H1 (cell line): ENCODE results near the gene TAF10. TPM values are rescaled to one million over a fixed set of nuclear protein-coding genes. Genes with fewer than 3 reads are reported as not detected.

Experiments
- CHD1 ChIP-seq: IDR thresholded peaks from 2 replicates; pipeline ENCODE4 v1.6.1; 2012; ENCODE audit warnings: low read depth, low read length, improper control_type of control experiment
- CHD2 ChIP-seq: IDR thresholded peaks from 2 replicates; pipeline ENCODE4 v1.6.1; 2012; ENCODE audit warnings: low read length, improper control_type of control experiment
- CREB1 ChIP-seq: IDR thresholded peaks from 2 replicates; pipeline ENCODE4 v1.6.1; 2012; ENCODE audit warnings: inconsistent platforms
- E2F6 ChIP-seq: IDR thresholded peaks from 2 replicates; pipeline ENCODE4 v1.6.1; 2012; ENCODE audit warnings: inconsistent platforms
- KDM1A ChIP-seq: fragments of 200-600, 300-600 bp; sonication (generic); IDR thresholded peaks from 2 replicates; pipeline ENCODE4 v1.7.1; 2016; ENCODE audit warnings: mild to moderate bottlenecking, low read length, borderline replicate concordance
- RFX5 ChIP-seq: IDR thresholded peaks from 2 replicates; pipeline ENCODE4 v1.6.1; 2011; ENCODE audit warnings: low read depth, low read length, improper control_type of control experiment, borderline replicate concordance
- RNF2 ChIP-seq: fragments of 200-900, 300-1000 bp; sonication (generic); IDR thresholded peaks from 2 replicates; pipeline ENCODE4 v1.7.1; 2016; ENCODE audit warnings: borderline replicate concordance, low read depth, mild to moderate bottlenecking, antibody characterized with exemption, low read length; ENCODE audit not compliant: poor library complexity, severe bottlenecking; ENCODE audit errors: missing control alignments
- RXRA ChIP-seq: IDR thresholded peaks from 2 replicates; pipeline ENCODE4 v1.6.1; 2011; ENCODE audit warnings: low read depth, mild to moderate bottlenecking, low read length, moderate library complexity; ENCODE audit not compliant: insufficient read depth
- SIN3A ChIP-seq, 2 experiments: IDR thresholded peaks in 1 of 2; conservative IDR thresholded peaks in 1 of 2; 2 replicates each; pipeline ENCODE4 v1.6.1; 2011 to 2012; ENCODE audit warnings: low read length in 2 of 2, improper control_type of control experiment in 1 of 2, low read depth in 1 of 2, mild to moderate bottlenecking in 1 of 2
- SP2 ChIP-seq: IDR thresholded peaks from 2 replicates; pipeline ENCODE4 v1.6.1; 2012; ENCODE audit warnings: mild to moderate bottlenecking, low read length, inconsistent platforms
- SUZ12 ChIP-seq: fragments of 200-600 bp; sonication (generic); IDR thresholded peaks from 2 replicates; pipeline ENCODE4 v1.6.1; 2012; ENCODE audit warnings: mild to moderate bottlenecking, inconsistent platforms, low read length, moderate library complexity, mixed read lengths
- polyA plus RNA-seq, 7 experiments: library from polyadenylated mRNA; depleted of rRNA in 3 of 7; stranded (reverse) in 5 of 7; unstranded in 2 of 7; fragments of >200 nt in 5 of 7; fragments of 200-250 nt in 2 of 7; gene quantifications; 1 replicate in 5 of 7; 2 replicates in 1 of 7; 4 replicates in 1 of 7; pipeline versions ENCODE4 v1.2.1 to v1.2.3, GENCODE V29; 2011 to 2013; ENCODE audit warnings: missing spikeins in 2 of 7, mixed read lengths in 2 of 7
- total RNA-seq: library from RNA; stranded (reverse); fragmentation: NEBNext Ultra II Directional; extraction: Animal tissue kit (Norgen Biotek cat#: 25700); gene quantifications from 2 replicates; pipeline ENCODE4 v1.2.1, GENCODE V29; 2021
- TF ChIP-seq, protein P1 (sequence below), 3 experiments: IDR thresholded peaks; 1 replicate in 2 of 3; 2 replicates in 1 of 3; pipeline versions ENCODE4 v1.5.1 to v1.6.1; 2011; ENCODE audit warnings: low read length in 3 of 3, mild to moderate bottlenecking in 3 of 3, inconsistent platforms in 2 of 3, low read depth in 1 of 3, moderate library complexity in 1 of 3; ENCODE audit not compliant: insufficient read depth in 1 of 3; ENCODE audit errors: control extremely low read depth in 1 of 3
- TF ChIP-seq, protein P2 (sequence below): IDR thresholded peaks from 2 replicates; pipeline ENCODE4 v1.6.1; 2012; ENCODE audit warnings: inconsistent platforms

TAF10 gene
- total and polyA plus RNA-seq, 2 of the 8 experiments (the other 6 are each of a cell fraction or from before 2014, with no cell fraction given) = 128 to 213 TPM

GRCh38 chr11:6655020-6655789 lies 43.2 kb upstream of the TAF10 start (continued):
- no peak for TF ChIP-seq RNF2
- TF ChIP-seq, protein P1, sequence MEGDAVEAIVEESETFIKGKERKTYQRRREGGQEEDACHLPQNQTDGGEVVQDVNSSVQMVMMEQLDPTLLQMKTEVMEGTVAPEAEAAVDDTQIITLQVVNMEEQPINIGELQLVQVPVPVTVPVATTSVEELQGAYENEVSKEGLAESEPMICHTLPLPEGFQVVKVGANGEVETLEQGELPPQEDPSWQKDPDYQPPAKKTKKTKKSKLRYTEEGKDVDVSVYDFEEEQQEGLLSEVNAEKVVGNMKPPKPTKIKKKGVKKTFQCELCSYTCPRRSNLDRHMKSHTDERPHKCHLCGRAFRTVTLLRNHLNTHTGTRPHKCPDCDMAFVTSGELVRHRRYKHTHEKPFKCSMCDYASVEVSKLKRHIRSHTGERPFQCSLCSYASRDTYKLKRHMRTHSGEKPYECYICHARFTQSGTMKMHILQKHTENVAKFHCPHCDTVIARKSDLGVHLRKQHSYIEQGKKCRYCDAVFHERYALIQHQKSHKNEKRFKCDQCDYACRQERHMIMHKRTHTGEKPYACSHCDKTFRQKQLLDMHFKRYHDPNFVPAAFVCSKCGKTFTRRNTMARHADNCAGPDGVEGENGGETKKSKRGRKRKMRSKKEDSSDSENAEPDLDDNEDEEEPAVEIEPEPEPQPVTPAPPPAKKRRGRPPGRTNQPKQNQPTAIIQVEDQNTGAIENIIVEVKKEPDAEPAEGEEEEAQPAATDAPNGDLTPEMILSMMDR (IDR thresholded peaks at IDR 0.05; ENCODE audit: control extremely low read depth in 1 of 3, insufficient read depth in 1 of 3, low read depth in 1 of 3, low read length in 3 of 3) = no peak
- peak; percentile 46; the same call in 1 of the 2 replicates for TF ChIP-seq CREB1
- TF ChIP-seq CHD1 = no peak
- TF ChIP-seq, protein P2, sequence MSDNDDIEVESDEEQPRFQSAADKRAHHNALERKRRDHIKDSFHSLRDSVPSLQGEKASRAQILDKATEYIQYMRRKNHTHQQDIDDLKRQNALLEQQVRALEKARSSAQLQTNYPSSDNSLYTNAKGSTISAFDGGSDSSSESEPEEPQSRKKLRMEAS = peak; percentile 19; the same call in 1 of the 2 replicates
- TF ChIP-seq CHD2 = no peak
- no peak for TF ChIP-seq E2F6
- no peak for TF ChIP-seq RFX5
- TF ChIP-seq RXRA = no peak
- TF ChIP-seq KDM1A = no peak
- 0 out of 4 replicates have a peak, but pooled peaks of 1 of the 2 experiments have one; percentile 36 for TF ChIP-seq SIN3A (conservative IDR thresholded peaks at IDR 0.05 in 1 of 2, IDR thresholded peaks at IDR 0.05 in 1 of 2; ENCODE audit: low read depth in 1 of 2, low read length in 2 of 2)
- TF ChIP-seq SP2 = no peak
- peak; percentile 26; the same call in 1 of the 2 replicates for TF ChIP-seq SUZ12
